ENCODE measurements around the gene RSPH4A. TPM values are rescaled to one million over a fixed set of nuclear protein-coding genes. Genes with fewer than 3 reads are reported as not detected.
"Not testable (repeated sequence)": the region's sequence is repeated elsewhere in the genome, so short reads cannot be mapped to it uniquely, and the experiment has no call there.

The RSPH4A gene
- total RNA-seq: 0.29 and 0.37 TPM in 2 replicates

DNA sequence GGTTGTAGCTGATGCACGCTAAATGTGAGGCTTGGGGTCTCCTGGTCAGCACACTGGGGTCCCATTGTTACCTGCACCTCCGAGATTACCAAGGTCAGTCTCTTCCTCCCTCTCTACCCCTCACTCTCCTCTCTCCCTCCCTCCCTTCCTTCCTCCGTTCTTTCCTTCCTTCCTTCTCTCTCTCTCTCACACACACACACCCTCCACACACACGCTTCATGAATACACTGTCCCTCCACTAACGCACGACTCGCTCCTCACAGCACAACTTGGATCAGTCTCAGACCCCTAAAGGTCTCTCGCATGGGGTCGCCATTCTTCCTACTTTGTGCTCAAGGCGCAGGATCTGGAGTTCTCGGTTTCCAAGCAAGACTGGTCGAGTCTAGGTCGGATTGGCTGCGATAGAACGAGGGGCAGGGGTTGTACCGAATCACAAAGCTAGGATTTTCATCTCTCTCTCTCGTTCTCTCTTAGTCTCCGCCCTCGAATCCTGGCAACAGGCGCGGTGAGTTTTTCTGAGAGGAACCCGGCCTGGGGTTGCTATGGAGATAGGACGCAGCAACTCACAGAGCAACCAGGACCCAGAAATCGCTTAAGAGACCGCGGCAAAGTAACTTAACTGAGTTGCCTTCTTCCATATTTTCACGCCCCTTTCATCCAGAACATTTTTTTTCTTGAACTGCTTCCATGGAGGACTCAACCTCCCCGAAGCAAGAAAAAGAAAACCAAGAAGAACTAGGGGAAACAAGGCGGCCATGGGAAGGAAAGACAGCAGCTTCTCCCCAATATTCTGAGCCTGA lies at the start of gene RSPH4A:
Gene RSPH4A, plus strand, starts transcription at position 543 of the 800 bp plus-strand sequence. Its CDS starts 145 bp downstream, at position 688.
- intact Hi-C loops (cut with micrococcal nuclease): loop anchor here (1.0 to 2.0 kb wide), 4 partner anchors 29 to 515 kb away; partner anchors contain the start of genes NT5DC1, RWDD1 and TSPYL4

DNA sequence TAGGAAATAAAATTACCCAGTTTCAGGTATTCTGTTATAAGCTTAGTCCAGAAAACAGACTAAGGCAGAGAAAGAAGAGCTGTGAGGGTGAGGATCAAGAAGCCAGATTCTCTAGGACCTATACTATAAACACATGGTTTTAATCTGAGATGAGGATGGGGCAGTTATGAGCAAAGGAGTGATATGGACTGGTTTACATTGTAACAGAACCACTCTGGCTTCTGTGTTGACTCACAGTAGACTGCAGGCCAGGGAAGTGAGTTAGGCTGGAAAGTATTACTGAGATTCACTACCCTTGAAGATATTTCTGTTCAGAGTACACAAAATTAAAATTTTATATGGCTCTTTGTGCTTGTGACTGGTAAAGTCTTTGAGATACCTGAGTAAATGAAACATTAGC lies 48.2 kb upstream of the RSPH4A start:
- intact Hi-C loops (cut with micrococcal nuclease): no loop called here

DNA sequence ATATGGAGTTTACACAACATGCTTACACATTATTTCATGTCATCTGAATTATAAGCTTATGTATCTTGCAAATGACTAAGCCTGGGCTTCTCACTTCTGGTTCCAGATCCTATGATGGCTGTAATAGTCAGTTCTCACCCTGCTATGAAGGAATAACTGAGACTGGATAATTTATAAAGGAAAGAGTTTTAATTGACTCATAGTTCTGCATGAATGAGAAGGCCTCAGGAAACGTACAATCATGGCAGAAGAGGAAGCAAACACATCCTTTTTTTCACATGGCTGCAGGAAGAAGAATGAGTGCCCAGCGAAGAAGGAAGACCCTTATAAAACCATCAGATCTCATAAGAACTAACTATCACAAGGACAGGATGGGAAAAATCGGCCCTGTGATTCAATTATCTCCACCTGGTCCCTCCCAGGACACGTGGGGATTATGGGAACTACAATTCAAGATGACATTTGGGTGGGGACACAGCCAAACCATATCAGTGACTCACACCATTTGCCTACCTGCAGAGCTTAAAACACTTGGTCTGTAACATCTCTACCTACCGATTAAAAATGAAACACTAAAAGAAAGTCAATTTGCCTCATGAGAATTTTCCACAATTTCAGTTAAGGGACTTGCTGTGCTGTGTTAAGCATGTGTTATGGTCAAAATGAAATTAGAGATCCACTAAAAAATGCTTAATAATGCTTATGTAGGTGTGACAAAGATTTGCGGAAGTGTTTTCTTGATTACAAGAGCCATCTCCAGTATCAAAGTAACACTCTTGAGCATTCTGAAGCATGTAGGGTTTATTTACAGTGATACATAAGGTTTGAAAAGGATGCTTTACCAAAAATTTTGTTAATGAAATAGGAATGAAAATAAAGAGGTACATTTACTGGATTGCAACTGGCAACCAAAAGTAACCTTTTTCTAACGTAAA lies 47.2 kb upstream of the RSPH4A start:
- intact Hi-C loops (cut with micrococcal nuclease): no loop called here

DNA sequence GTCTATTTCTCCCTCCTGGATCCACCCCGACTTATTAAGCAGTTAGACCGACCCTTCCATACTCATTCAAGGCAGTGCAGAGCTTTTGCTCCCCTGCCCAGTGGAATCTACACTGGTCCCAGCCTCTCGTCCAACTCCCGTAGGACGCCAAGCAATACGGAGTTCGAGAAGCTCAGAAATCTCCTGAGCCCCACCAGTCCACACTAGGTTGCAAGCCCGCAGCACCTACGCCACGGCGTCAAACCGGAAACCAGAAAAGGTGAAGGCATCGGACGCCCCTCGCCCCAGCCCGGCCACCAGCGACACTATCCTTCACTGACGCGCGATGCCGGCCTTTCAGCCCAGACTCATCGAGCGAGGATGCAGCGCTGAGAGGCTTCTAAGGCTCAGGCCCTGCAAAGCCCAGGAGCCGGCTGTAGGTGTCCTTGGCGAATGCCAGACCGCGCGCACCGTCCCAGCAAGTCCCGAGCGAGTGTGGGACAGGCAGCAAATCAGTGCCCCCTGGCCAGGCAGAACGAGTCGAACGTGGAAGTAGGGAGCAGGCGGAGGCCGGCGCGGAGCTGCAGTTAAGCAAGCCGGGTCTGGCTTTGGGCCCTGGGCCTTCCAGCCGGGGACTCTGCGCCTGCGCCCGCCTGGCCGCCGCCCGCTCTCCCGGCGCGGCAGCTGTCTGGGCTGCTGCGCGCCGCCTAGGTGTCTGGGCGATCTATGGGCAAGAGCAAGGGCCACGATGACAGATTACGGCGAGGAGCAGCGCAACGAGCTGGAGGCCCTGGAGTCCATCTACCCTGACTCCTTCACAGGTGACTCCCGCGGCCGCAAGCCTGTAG lies 45.2 kb upstream of the RSPH4A start, which contains the start of gene RWDD1:
Gene RWDD1, plus strand, starts transcription at position 649 of the 827 bp plus-strand sequence. Its CDS starts 79 bp downstream, at position 728.
- intact Hi-C loops (cut with micrococcal nuclease): loop anchor here (1.0 kb wide), 13 partner anchors 10 to 1104 kb away; partner anchors contain the start of genes GOPC, KPNA5, NT5DC1 and NUS1

DNA sequence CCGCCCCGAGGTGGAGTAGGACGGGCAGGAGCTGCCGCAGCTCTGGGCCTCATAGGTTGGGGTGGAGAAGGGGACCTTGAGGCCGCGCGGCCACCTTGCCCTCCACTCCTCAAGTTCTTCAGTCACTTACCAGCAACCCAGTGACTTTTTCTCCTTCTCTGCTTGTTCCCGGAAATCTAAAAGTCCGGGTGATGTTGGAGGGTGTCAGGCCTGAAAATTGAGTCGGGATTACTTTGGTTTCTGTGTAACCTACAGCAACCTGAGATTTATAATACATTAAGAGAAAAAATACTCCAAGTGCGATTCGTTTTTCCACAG lies 44.6 kb upstream of the RSPH4A start:
- intact Hi-C loops (cut with micrococcal nuclease): loop anchor here (1.0 kb wide), 13 partner anchors 10 to 1104 kb away; partner anchors contain the start of genes GOPC, KPNA5, NT5DC1 and NUS1

DNA sequence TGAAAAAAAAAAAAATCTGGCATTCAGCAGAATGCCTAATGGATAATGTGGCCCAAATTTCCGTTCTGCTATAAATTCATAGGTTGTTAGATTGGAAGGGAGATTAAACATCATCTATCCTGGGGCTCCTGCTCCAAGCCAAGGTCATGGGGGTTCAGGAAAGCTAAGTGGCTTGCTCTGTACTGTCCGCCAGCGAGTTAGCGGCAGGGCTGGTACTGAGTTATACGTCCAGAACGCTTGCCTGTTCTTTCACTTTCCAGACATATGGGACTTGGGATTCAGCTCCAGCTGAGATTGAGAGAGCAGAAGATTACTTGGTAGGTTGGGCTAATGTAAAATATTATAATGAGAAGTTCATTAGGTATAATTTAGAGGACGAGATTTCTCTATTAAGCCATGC lies 44.1 kb upstream of the RSPH4A start:
- intact Hi-C loops (cut with micrococcal nuclease): no loop called here

DNA sequence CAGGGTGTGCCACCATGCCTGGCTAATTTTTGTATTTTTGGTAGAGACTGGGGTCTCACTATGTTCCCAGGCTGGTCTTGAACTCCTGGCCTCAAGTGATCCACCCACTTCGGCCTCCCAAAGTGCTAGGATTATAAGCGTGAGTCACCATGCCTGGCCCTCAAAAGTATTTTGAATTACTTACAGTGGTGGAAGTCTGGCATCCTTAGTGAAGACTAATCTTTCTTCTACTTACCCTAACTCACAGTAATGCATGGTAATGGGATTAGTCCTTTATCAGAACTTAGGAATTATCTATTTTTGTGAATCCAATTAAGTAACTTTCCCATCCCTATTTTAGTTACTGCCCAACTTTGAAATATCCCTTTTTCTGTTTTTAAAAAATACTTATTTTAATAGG lies 41.1 kb upstream of the RSPH4A start:
- intact Hi-C loops (cut with micrococcal nuclease): no loop called here

DNA sequence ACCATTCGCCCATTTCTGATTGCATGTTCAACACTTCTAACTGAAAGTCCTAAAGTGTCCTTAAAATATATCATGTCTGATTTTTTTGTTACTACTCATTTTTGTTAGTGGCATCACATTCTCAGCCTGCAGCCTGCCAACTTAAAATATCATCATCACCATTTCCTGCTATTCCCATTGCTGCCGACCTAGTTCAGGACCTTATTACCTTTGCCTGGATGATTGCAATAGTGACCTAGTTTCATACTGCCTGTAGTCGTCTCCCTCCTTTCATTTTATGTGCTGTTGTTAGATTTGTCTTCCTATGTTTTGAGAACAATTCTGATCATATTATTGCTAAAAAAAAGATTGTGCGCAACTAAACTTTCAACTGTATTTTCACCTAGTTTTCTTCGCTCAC lies 38.8 kb upstream of the RSPH4A start:
- intact Hi-C loops (cut with micrococcal nuclease): no loop called here

DNA sequence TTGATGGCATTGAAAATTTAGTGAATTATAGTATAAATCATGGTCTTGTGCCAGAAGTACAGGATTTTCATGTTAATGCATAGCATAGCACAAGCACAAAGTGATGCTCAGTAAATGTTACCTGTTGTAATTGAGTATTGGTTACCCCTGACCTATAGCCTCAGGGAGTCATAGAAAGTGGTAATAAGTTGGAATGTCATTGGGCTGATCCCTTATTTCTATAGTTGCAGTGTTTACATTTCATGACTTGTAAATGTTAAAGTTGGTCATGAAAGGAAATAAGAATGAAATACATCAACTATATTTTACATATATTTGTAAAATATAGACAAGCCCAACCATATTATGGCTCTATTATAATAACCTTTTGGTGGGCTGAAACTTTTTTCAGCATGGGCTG lies 37.9 kb upstream of the RSPH4A start:
- intact Hi-C loops (cut with micrococcal nuclease): no loop called here

DNA sequence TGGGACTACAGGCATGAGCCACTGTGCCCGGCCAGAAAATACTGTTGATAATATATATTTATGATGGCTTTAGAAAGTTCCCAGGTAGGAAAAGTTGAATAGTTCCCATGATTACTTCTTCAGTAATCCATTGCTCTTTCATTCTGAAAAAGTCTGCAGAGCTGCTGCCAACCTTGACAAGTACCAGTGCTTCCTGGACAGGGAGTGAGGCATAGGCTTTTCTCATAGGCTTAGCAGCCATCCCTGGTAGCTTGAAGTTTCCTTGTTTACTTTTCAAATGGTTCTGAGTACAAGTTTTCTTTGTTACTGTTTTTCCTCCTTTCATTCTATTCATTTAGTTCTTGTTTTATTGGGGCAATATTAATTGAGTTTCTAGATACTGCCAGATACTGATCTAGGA lies 37.1 kb upstream of the RSPH4A start:
- intact Hi-C loops (cut with micrococcal nuclease): no loop called here

DNA sequence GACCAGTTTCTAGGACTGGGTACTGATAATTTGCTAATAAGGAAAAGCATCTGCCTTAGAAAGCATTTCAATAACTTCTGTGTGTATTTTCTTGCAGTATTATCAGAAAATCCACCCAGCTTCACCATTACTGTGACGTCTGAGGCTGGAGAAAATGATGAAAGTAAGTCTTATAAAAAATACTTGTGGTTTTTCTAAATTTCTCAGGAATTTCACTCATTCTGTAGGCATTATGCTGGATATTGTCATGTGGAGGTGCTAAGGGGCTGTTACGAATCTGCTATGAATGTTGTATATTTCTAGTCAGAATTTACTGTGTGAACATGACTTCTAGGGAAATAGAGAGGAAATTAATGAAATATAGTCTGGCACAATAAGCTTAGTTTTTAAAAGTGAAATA lies 36.1 kb upstream of the RSPH4A start:
- intact Hi-C loops (cut with micrococcal nuclease): no loop called here

DNA sequence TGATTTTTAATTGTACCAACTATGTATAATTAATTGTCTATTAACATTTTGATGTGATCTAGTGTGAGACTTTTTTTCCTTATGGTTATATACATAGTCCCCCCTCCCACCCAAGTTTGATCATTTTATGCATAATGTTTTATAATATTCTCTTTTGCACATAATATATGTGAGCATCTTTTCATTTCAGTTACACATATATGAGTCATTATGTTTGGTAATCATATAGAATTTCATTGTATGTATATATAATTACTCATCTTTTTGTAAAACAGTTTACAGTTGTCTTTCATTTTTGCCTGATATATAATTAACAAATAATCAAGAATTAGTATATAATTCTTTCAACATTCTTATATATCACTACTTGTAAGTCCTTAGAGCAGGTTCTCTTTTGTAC lies 30.0 kb upstream of the RSPH4A start:
- intact Hi-C loops (cut with micrococcal nuclease): no loop called here

DNA sequence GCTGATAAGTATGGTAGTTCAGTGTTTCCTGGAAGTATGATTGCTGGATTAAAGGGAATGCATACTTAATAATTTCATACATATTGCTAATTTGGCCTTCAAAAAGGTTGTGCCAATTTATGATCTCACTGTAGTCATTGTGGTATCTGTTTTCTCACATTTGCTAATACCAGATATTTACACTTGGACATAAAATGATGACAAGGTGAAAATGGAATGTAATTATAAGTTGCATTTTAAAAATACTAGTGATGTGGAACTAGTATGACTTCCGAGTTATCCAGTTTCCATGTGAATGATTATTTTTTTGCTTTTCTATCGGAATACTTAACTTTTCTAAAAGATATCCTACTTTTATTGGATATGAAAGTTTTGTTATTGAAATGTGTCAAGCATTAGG lies 29.5 kb upstream of the RSPH4A start:
- intact Hi-C loops (cut with micrococcal nuclease): no loop called here

DNA sequence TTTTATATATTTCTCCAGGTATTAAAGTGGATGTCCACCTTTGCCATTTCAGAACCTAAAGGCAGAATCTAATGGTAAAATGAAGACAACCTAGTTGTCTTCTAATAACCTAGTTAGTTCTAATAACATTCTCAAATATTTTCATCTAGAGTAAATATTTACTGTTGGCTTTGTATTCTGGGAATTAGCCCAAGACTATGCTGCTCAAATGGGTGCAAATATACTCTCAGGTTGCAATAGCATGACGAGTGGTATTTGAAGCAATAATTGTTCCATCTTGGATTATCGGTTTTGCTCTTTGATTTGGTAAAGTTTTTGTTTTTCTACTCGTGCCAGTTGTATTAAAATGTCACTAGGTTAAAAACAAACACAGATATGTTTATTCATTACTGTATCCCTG lies 21.0 kb upstream of the RSPH4A start:
- intact Hi-C loops (cut with micrococcal nuclease): no loop called here

DNA sequence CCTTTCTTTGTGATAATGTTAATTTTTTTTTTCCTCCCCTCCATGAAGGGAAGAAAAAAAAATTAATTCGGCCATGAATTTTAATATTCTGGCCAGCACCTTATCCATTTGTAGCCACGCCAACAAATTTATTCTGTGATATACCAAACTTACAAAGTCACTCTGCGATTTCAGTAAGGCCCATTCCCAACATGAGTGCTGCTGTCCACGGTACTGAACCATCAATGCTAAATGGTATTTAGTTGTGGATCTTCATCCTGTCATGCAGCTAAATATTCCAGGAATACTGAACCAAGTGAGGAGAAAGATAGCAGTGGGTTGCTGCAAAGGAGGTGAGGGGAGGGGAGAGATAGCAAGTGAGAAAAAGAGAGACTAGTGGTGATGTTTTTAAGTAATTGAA lies 19.5 kb upstream of the RSPH4A start:
- intact Hi-C loops (cut with micrococcal nuclease): no loop called here

DNA sequence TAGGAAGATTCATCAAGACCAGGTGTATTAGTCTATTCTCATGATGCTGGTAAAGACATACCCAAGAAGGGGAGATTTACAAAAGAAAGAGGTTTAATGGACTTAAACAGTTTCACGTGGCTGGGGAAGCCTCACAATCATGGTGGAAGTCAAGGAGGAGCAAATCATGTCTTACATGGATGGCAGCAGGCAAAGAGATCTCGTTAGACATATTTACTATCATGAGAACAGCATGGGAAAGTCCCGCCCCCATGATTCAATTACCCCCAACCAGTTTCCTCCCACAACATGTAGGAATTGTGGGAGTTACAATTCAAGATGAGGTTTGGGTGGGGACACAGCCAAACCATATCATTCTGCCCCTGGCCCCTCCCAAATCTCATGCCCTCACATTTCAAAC lies 12.4 kb upstream of the RSPH4A start:
- intact Hi-C loops (cut with micrococcal nuclease): not testable (repeated sequence)

DNA sequence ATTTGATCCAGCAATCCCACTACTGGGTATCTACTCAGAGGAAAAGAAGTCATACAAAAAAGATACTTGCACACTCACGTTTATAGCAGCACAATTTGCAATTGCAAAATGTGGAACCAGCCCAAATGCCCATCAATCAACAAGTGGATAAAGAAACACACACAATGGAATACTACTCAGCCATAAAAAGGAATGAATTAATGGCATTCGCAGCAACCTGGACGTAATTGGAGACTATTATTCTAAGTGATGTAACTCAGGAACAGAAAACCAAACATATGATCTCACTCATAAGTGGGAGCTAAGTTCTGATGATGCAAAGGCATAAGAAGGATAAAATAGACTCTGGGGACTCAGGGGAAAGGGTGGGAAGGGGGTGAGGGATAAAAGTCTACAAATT lies 11.4 kb upstream of the RSPH4A start:
- intact Hi-C loops (cut with micrococcal nuclease): not testable (repeated sequence)

DNA sequence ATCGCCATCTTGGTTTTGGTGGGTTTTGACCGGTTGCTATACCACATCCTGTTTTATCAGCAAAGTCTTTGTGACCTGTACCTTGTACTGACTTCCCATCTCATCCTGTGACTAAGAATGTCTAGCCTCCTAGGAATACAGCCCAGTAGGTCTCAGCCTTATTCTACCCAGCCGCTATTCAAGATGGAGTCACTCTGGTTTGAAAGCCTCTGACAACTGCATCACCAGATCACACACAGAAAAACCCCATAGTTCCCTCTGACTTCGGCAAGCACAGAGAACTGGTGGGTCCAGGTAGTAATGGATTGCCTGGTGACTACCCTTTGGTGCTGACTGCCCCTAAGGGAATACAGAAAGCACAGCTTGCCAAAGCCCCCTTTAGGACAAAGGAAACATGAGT lies 10.3 kb upstream of the RSPH4A start:
- intact Hi-C loops (cut with micrococcal nuclease): no loop called here

DNA sequence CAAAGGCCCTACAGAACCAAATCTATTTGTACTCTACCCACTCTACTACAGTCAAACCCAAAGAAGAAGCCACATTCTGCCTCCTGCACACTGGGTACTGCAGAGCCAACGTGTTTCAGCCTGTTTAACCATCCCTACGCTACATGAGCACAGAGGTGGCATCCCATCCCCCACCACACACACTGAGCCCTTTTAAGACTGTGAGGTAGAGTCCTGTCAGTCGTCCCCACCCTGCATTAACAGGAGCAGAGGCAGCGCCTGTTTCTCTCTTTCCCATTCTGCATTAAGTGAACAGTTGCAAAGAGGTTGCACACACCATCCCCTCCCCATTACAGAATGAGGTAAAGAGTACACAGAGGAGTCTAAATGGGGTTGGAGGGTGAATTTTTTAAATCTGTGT lies 5.2 kb upstream of the RSPH4A start:
- intact Hi-C loops (cut with micrococcal nuclease): no loop called here

DNA sequence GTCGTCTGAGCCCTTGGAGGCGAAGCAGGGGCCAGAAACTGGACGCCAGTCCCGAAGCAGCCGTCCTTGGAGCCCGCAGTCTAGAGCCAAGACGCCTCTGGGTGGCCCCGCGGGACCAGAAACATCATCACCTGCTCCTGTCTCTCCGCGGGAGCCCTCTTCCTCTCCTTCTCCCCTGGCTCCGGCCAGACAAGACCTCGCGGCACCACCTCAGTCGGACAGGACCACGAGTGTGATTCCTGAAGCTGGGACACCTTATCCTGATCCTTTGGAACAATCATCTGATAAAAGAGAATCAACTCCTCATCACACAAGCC lies 416 bp downstream of the RSPH4A start:
- intact Hi-C loops (cut with micrococcal nuclease): loop anchor here (1.0 to 2.0 kb wide), 4 partner anchors 28 to 516 kb away; partner anchors contain the start of genes NT5DC1, RWDD1 and TSPYL4

Measured in T-helper 1 cell treated with Interleukin-12 subunit alpha and Interleukin-12 subunit beta and Interleukin-4 antibody, amounts not matched to agents 30 ng/mL and 1 ng/mL, for 36 hours (primary cell).